ENCODE data around the gene RPS21.

DNA sequence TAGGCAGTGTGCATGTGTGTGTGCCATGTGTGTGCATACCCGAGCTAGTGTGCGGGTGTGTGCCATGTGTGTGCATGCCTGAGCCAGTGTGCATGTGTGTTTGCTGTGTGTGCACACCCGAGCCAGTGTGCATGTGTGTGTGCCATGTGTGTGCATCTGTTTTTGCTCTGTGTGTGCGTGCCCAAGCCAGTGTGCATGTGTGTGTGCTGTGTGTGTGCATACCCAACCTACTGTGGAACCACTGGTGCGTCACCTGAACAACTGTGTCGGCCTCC, 34.8 kb downstream of the RPS21 start:
- TF ChIP-seq, protein P1, sequence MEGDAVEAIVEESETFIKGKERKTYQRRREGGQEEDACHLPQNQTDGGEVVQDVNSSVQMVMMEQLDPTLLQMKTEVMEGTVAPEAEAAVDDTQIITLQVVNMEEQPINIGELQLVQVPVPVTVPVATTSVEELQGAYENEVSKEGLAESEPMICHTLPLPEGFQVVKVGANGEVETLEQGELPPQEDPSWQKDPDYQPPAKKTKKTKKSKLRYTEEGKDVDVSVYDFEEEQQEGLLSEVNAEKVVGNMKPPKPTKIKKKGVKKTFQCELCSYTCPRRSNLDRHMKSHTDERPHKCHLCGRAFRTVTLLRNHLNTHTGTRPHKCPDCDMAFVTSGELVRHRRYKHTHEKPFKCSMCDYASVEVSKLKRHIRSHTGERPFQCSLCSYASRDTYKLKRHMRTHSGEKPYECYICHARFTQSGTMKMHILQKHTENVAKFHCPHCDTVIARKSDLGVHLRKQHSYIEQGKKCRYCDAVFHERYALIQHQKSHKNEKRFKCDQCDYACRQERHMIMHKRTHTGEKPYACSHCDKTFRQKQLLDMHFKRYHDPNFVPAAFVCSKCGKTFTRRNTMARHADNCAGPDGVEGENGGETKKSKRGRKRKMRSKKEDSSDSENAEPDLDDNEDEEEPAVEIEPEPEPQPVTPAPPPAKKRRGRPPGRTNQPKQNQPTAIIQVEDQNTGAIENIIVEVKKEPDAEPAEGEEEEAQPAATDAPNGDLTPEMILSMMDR (IDR thresholded peaks at IDR 0.05; ENCODE audit: low read depth, low read length, poor library complexity, severe bottlenecking), result no peak
- no peak for TF ChIP-seq EZH2phosphoT487 (IDR thresholded peaks at IDR 0.05; ENCODE audit: borderline replicate concordance, low read length)
